Gastroesophageal sphincter (tissue), 3 donors: ENCODE measurements around the gene RPN1.

ENCODE experiments used
- CTCF ChIP-seq, 4 experiments: fragments of 200-600 bp in 2 of 4; fragments of 450-650 bp in 2 of 4; sonication (generic) in 1 of 4; IDR thresholded peaks; one replicate each; pipeline ENCODE4 v1.5.1; 2017 to 2019; ENCODE audit warnings: antibody characterized with exemption in 4 of 4, mild to moderate bottlenecking in 2 of 4, moderate library complexity in 2 of 4
- EP300 ChIP-seq: sonication (generic); formaldehyde crosslinking; IDR thresholded peaks from one replicate; pipeline ENCODE4 v1.6.1; 2017; ENCODE audit warnings: antibody characterized with exemption, mild to moderate bottlenecking
- POLR2A ChIP-seq, 2 donors: fragments of 450-650 bp; IDR thresholded peaks; one replicate each; pipeline ENCODE4 v1.6.1; 2017; ENCODE audit warnings: antibody characterized with exemption in 2 of 2, mild to moderate bottlenecking in 2 of 2, moderate library complexity in 1 of 2
- POLR2AphosphoS5 ChIP-seq: sonication (generic); formaldehyde crosslinking; IDR thresholded peaks from one replicate; pipeline ENCODE4 v1.6.1; 2017; ENCODE audit warnings: antibody characterized with exemption

GRCh38 chr3:128581566-128581965, 69.1 kb downstream of the RPN1 start:
- no peak for TF ChIP-seq POLR2A (IDR thresholded peaks at IDR 0.05)
- TF ChIP-seq CTCF (IDR thresholded peaks at IDR 0.05), result no peak
- TF ChIP-seq POLR2AphosphoS5, result no peak
- TF ChIP-seq EP300, result no peak
